Activated CD8-positive, alpha-beta T cell treated with anti-CD3 and anti-CD28 coated beads for 36 hours (primary cell): ENCODE measurements around the gene DUSP7. TPM values are rescaled to one million over a fixed set of nuclear protein-coding genes. Genes with fewer than 3 reads are reported as not detected.

ENCODE experiments used
- ATAC-seq: fragments of 200-7000 bp; cut with Tn5 transposase; one replicate; pipeline ENCODE4 v1.10.0; 2021; ENCODE audit warnings: mild to moderate bottlenecking, moderate library complexity
- CTCF ChIA-PET: fragments of 350-600 bp; sonication (Branson Sonifier 250); formaldehyde crosslinking; loops from one replicate; lab custom pipeline; 2021; ENCODE audit warnings: antibody characterized with exemption; lab: Charles Lee
- POLR2A ChIA-PET: fragments of 350-600 bp; sonication (Branson Sonifier 250); formaldehyde crosslinking; loops from one replicate; lab custom pipeline; 2021; ENCODE audit warnings: antibody characterized with exemption; lab: Charles Lee
- DNase-seq: peaks from one replicate; pipeline ENCODE4 v3.0.0-alpha.2; 2020
- H3K27ac Mint-ChIP-seq: one replicate; pipeline ENCODE4 v1.8.0; 2021; ENCODE audit warnings: mild to moderate bottlenecking, mixed read lengths
- H3K27me3 Mint-ChIP-seq: one replicate; pipeline ENCODE4 v1.8.0; 2021; ENCODE audit warnings: mixed read lengths
- H3K36me3 Mint-ChIP-seq: one replicate; pipeline ENCODE4 v1.8.0; 2021; ENCODE audit warnings: low read depth, mixed read lengths
- H3K4me1 Mint-ChIP-seq: one replicate; pipeline ENCODE4 v1.8.0; 2021; ENCODE audit warnings: low read depth, mixed read lengths
- H3K4me3 Mint-ChIP-seq: one replicate; pipeline ENCODE4 v1.8.0; 2021; ENCODE audit warnings: mild to moderate bottlenecking, moderate library complexity, mixed read lengths
- H3K9me3 Mint-ChIP-seq: one replicate; pipeline ENCODE4 v1.8.0; 2021; ENCODE audit warnings: mixed read lengths
- CTCF ChIP-seq: fragments of 200-600 bp; IDR thresholded peaks from one replicate; pipeline ENCODE4 v1.8.0; 2022; ENCODE audit warnings: antibody characterized with exemption, mild to moderate bottlenecking
- intact Hi-C: fragments of 100-400 bp; cut with micrococcal nuclease; formaldehyde crosslinking; loops from one replicate; pipeline ENCODE4 v1.10.0; 2022
- total RNA-seq, 2 experiments: library from RNA; stranded (reverse); gene quantifications; one replicate each; pipeline ENCODE4 v1.2.3, GENCODE V29; 2021

Gene DUSP7
- total RNA-seq, 2 experiments from 2014 or later, result 19.6 to 21.6 TPM

- intact Hi-C loops, result no loop called here
- CTCF ChIA-PET, result no interaction called here
- no peak overlapping the region for H3K27ac Mint-ChIP-seq
- peaks cover under 1% of the 10 kb centered on the region for H3K4me1 Mint-ChIP-seq
- peaks cover 2% of the 10 kb centered on the region for H3K36me3 Mint-ChIP-seq
- H3K27me3 Mint-ChIP-seq, result no peaks in the 10 kb centered on the region
- no peak for DNase-seq
- no peak for TF ChIP-seq CTCF
- H3K4me3 Mint-ChIP-seq, result no peak overlapping the region
- POLR2A ChIA-PET, result no interaction called here
- no peak for ATAC-seq
- H3K9me3 Mint-ChIP-seq, result no peaks in the 10 kb centered on the region
These were observed 36.5 kb upstream of the DUSP7 start for GRCh38 chr3:52092891-52093290.

- no peaks in the 10 kb centered on the region for H3K9me3 Mint-ChIP-seq
- H3K27ac Mint-ChIP-seq, result no peak overlapping the region
- no peak for DNase-seq
- intact Hi-C loops, result no loop called here
- H3K27me3 Mint-ChIP-seq, result no peaks in the 10 kb centered on the region
- H3K4me1 Mint-ChIP-seq, result peaks cover 7% of the 10 kb centered on the region
- CTCF ChIA-PET, result no interaction called here
- no peak for TF ChIP-seq CTCF
- peaks cover 2% of the 10 kb centered on the region for H3K36me3 Mint-ChIP-seq
- no peak overlapping the region for H3K4me3 Mint-ChIP-seq
- POLR2A ChIA-PET, result interaction anchor here (0.6 kb wide), 1 partner anchor 96 kb away, joined by 3 read pairs; the partner anchor contains the start of gene RPL29
- ATAC-seq, result no peak
These were observed 35.9 kb upstream of the DUSP7 start for GRCh38 chr3:52092271-52092660.

GRCh38 chr3:52091586-52092270, 35.4 kb upstream of the DUSP7 start:
- Mint-ChIP-seq H3K9me3 (no peaks in the 10 kb centered on the region), H3K27ac (no peak overlapping the region), H3K36me3 (peaks cover 2% of the 10 kb centered on the region), H3K4me1 (peaks cover 12% of the 10 kb centered on the region), H3K27me3 (no peaks in the 10 kb centered on the region), H3K4me3 (no peak overlapping the region)
- intact Hi-C loops, result no loop called here
- ChIA-PET POLR2A (interaction anchor here (0.5 to 0.6 kb wide), 2 partner anchors 63 to 96 kb away, joined by 3 read pairs; partner anchors contain the start of gene RPL29), CTCF (no interaction called here)
- TF ChIP-seq CTCF, result no peak
- DNase-seq (no peak), ATAC-seq (no peak)

GRCh38 chr3:52090933-52091468, 34.6 kb upstream of the DUSP7 start:
- H3K27ac Mint-ChIP-seq, result no peak overlapping the region
- no peaks in the 10 kb centered on the region for H3K27me3 Mint-ChIP-seq
- H3K9me3 Mint-ChIP-seq, result no peaks in the 10 kb centered on the region
- H3K4me1 Mint-ChIP-seq, result peaks cover 19% of the 10 kb centered on the region
- no peak for DNase-seq
- no peak overlapping the region for H3K4me3 Mint-ChIP-seq
- H3K36me3 Mint-ChIP-seq, result peaks cover 2% of the 10 kb centered on the region
- ATAC-seq, result no peak
- intact Hi-C loops, result no loop called here
- no peak for TF ChIP-seq CTCF
- CTCF ChIA-PET, result no interaction called here
- POLR2A ChIA-PET, result interaction anchor here (0.5 kb wide), 1 partner anchor 63 kb away, joined by 3 read pairs; no protein-coding TSS in a partner anchor

- H3K4me1 Mint-ChIP-seq, result peaks cover 26% of the 10 kb centered on the region
- intact Hi-C loops, result no loop called here
- no peak overlapping the region for H3K4me3 Mint-ChIP-seq
- no peak for DNase-seq
- H3K27ac Mint-ChIP-seq, result no peak overlapping the region
- POLR2A ChIA-PET, result no interaction called here
- CTCF ChIA-PET, result no interaction called here
- no peak for TF ChIP-seq CTCF
- H3K36me3 Mint-ChIP-seq, result no peaks in the 10 kb centered on the region
- no peak for ATAC-seq
- H3K9me3 Mint-ChIP-seq, result no peaks in the 10 kb centered on the region
- H3K27me3 Mint-ChIP-seq, result no peaks in the 10 kb centered on the region
These were observed 34.0 kb upstream of the DUSP7 start for GRCh38 chr3:52090131-52090932.
